ENCODE results near the gene SNCAIP.

Gene SNCAIP

DNA sequence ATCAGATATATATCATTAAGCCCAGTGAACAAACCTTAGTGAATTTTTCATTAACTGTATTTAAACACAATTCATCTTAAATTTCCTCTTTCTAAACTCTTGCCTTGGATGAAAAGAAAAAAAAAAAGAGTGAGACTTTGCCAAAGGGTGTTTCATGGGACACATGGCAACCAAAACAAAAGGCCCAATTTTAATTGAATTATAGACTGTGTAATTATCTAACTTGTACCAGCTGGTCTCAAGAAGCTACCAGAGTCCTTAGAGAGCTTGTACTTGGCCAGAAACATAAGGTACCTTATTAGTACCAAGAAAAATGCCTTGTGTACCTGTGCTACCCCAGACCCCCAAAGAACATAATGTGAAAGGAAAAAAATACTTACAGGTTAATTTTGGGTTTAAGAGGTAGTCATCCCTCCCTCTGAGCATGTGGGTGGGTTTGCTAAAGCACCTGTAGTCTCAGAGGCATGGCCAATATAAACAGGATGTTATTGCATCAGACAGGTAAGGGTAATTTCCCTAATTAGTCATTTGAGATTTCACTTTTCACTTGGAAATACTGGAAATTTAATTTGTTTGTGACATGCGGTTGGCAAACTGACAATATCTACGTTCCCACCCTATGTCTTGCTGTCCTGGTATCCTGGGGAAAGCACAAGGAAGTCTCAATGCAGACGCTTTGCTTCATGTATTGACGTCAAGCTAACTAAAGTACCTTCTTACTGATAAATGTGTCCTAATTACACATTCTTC lies 90.1 kb downstream of the SNCAIP start:
- no peak for DNase-seq

DNA sequence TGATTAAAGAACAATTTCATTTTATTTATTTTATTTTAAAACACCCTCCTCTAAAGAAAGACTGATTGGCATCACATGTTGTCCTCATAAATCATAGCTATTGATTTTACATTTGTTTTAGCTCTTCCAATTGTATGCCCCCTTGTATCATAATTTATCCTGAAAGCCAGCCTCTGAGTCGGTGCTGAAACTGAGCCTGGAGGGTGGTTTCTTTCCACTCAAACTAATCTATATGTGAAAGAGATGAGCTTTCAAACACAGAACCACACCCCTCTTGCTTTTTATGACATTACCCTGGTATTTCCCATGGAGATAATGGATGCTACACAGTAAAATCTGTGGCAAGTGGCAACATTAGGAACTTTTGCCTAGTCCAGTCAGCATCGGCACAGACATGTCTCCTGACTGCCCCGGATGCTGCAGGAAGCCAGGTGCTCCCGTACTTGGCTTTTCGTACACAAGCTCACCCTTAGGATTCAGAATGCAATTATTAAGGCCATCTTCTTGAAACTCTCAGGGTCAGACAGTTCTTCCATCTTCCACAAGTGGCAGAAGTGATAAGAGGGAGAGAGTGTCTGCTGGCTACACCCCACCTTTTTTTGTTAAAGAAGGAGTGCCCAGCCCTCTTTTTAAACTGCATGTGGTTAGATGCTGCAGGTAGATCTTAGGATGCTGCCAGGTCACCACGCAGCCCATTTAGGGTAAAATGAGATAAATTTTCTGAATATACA lies 91.1 kb downstream of the SNCAIP start:
- DNase-seq: no peak

DNA sequence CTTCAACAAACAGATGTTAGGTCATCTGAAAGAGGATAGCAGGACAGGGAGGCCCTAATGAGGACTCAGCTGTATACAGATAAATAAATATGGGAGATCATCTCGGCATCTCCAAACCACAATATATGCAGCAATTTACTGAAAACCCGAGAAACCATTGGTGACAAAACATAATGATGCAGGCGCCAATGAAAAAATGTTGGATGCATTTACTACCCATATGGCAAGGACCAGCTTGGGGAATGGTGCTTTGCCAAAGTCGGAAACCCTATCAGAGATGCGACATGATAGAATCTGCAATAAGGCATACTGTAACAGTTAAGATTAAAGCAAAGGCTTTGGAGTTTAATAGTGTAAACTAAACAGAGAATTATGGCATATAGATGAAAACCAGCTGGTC lies 92.0 kb downstream of the SNCAIP start:
- no peak for DNase-seq

DNA sequence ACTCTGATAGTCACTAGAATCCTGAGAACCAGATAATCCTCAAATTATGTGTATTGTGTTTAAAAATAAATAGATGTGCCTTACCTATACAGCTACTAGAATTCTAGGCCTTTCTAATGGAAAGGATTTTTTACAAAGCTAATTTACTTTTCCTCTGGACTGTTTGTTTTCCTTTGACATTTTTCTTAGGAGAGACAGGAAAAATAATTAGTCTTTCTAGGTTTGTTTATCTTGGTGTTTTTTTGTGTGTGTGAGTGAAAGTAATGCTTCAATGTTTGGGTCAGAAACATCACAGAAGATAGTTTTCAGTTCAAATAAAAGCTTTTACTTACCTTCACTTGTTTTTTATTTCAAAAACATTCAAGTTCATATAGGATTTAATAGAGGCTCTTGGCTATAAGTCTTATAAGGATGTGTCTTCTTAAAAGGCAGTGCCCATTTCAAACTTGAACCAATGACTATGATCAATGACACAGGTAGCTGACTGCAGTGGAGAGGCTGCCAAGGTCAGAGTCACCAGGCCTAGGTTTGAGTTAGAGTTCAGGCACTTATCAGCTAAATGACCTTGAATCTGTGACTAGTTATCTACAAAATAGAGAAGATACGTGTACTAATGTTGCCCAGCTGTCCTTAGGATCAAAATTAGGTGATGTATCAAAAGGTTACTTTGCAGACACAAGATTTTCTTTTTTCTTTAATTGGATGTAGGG lies 92.8 kb downstream of the SNCAIP start:
- DNase-seq: no peak

DNA sequence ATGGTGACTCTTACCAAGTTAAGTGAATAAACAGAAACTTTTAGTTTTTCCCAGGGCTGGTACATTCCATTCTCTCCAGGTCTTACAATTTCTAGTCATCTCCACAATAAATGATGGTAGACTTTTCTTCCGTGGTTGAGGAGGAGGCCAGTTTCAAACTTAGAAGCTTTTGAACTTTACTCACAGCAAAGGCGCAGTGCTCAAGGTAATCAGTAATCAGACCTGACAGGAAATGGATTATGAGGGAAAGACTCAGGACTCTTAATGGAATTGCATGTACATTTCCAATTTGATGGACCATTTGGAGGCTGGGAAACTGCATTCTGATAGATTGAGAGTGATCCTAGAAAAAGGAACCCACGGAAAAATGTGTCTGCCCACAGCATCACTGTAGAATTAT lies 93.7 kb downstream of the SNCAIP start:
- DNase-seq: no peak

DNA sequence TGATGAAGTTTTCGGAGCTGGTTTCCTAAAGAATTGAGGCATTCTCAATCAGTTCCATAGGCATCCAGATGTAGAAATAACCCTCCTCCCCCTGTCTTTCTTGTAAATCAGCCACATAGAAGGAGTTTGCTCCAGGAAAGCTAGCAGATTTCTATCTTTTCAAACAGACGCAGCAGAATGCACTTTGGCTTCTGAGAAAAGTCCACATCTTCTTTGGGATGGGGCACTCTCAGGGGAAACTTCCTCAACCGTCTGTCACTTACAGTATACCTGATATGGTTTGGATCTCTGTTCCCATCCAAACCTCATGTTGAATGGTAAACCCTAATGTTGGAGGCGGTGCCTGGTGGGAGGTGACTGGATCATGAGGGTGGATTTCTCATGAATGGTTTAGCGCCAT lies 94.1 kb downstream of the SNCAIP start:
- DNase-seq: no peak

DNA sequence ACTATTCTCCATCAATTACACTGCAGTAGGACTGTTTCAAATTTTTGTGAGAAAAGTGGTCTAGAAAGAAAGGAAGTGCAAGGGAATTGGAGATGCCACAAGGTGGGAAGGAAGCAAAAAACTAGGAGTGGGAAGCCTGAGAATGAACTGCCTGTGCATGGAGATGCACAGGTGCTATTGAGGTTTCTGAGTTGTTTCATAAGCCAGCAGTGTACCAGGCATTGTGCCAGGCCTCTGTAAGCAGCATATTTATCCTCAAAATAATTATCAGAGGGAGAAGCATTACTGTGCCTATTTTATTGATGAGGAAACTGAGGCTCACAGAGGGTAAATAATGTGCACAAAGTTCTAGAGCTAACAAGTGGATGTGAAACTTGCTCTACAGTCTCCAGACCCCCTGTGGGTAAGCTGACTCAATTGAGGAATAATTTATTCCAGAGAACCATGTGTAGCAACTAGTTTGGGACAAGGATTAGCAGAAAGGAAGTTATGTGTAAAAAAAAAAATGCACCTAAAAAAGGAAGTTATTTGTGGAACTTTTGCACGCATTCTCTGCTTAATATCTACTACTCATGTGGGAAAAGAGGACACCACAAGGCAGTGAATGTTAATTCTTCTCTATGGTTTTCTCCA lies 96.7 kb downstream of the SNCAIP start:
- DNase-seq: no peak

DNA sequence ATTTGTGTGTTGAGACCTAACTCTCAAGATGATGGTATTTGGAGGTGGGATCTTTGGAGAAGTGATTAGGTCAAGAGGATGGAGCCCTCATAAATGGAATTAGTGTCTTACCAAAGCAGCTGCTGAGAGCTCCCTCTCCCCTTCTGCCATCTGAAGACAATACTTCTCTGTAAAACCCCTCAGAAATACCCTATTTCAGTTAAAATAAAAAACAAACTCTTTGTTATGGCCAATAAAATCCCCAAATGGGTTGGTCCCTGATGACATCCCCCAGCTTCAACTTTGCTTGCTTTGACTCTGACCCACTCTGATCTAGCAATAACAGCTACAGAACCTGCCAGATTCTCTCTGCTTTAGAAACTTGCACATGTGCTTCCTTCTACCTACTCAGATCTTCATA lies 100.9 kb downstream of the SNCAIP start:
- DNase-seq: no peak

DNA sequence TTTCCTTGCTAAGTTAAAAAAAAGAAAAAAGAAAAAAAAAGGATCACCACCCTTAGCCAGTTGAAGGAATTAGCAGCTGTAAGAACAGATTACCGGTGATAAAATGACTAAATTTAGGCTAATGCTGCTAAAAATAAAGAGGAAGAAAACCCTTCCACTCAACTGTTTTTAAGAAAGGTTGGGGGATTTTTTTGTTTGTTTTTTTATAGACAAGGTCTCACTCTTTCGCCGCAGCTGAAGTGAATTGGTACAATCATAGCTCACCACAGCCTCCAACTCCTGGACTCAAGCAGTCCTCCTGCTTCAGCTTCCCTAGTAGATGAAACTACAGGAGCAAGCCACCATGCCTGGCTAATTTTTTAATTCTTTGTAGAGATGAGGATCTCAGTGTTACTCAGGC lies 101.7 kb downstream of the SNCAIP start:
- no peak for DNase-seq

DNA sequence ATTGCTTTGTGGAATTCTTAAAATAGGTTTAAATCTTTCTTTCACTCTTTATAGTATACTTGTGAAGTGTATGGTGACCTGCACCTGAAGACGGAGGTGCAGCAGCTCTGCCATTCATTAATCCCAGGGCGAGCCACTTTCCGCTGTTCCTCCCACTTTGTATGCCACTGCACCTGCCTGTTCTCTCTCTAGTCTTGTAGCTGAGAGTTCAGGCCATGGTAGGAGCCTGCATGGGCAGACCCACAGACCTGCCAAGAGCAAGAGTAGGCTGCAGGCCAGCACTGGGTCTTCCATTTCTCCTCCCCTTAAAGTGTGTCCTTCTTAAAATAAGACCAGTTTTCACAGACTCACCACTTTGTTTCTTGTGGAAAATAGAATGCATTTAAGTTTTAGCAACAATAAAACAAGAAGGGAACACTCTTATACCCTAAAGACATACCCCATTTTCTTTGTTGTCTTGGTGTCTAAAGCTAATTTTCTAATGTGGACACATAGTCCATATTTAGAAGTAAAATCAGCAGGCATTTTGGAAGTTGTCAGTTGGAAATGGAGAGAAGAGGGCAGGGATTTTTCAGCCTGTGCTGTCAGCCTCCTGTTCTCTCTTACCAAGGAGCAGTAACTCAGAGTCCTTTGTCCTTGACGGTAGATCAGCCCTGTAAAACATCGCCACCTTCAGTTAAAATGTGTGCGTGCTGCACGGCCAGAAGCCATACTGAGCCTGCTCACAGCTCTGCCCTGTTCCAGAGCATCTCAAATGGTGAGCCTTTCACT lies 103.2 kb downstream of the SNCAIP start:
- no peak for DNase-seq

DNA sequence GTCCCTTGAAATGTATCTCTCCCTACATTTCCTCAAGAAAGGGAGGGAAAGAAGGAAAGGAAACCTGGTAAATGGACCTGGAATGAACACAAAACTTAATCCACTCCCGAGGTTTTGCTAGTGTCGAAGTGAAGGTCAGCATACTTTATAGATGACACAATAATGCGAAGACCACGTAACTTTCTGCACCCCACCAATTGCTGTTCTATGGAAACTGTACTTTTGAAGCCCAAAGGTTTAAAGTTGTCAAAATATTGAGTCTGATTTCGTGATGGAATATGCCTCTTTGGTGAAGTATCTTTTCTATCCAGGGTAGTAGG lies 103.7 kb downstream of the SNCAIP start:
- no peak for DNase-seq

DNA sequence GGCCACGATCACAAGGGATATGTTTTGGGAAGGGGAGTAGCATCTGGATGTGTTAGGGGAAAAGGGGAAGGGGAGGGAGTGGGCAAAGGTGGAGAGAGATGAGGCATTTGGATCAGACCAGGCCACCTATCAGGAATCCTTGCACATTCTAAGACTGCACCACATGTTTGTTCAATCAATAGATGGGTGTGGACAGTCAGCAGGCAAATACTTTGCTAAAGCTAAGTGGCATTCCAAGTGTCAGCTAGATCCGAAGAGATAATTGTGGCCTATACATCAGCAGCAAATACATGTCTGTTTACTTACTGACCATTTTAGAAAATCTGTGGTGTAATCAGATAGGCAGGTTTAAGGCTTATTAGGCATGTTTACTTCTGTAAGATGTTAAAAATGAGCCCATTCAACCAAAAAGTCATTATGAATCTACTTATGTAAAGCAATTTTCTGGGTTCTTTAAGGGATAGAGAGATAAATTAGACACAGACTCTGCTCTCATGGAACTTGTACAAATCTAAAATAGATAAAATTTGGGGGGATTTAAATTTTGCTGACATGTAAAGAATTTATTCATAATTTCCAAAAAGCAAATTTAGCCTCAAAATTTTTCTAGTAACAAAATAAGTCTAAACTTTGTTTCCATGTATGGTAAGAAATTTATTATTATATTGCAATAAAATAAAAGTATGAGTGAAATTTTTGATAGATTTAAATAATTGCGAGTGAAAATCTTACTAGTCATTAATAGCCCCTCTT lies 107.3 kb downstream of the SNCAIP start:
- no peak for DNase-seq

DNA sequence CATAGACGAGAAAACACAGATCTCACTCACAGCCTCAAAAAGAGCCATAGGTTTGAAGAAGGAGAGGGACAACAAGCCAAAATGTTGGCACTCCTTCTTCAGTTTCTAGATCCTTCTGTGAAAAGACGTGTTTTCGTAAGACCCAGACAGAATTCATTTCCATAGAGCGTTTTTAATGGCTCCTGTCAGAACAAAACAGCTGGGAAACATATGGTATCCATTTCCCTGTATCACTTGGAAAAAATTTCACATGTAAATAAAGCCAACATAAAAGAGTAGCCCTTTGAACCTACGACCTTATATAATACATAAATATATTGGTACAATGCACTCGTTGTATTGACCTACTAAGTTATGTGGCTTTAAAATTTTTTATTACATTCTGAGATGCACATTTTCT lies 108.1 kb downstream of the SNCAIP start:
- DNase-seq: no peak

DNA sequence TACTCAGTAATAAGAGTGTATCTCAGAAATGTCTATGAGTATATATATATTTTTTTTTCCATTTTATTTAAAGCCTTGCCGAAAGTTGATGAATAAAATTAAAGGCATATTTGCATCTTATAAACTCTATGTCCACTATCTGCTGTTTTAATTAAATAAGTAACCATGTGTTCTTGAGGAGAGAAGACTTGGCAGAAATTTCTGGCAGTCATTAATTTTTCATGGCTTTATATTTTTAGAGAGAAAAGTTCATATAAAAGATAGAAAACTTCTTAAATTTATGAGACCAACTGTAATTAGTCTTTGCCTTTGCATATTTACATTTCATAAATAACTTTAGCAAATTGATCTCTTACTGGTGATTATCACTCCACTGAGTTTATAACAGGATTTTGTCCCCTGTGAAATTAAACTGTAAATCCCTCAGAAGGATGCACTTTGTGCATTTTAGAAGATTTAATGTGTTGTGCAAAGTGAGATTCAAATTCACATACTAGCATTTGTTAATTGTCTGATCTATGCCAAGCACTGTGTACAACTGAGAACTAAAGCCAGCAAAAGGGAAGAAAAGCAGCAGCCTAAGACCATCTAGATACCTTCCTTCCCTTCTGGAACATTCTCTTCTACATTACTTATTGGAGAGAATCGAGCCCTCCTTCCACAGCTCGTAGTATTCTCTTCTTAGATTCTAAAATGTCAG lies 108.7 kb downstream of the SNCAIP start:
- no peak for DNase-seq

DNA sequence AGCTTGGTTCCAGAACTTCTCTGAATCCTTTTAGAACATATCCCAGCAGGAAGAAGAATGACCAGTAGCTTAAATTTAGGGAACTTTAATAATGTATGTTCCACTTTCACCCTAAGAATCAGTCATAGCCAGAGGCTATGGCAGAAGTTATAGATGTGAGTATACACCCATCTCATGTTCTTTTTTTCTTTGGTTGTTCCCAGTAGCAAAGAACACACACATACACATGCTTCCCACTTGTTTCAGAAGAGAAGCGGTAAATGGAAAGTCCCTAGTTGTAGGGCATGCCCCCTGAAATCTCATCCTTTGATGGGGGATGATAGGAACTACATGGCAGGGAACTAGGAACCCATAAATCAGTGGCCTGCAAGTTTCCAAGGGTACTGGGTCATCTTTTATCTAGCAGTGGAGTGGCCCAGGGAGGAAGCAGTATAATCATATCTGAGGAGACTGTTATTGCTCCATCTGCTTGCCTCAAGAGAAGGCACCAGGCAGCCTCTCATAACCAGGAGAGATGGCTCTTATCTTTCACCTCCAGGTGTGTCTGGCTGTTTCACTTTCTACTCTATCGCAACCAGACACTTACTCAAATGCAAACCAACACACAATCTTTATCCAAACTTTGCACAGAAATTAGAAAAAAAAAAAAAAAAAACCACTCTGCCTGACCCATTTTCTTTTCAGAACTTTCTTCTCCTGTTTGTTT lies 109.5 kb downstream of the SNCAIP start:
- DNase-seq: no peak

DNA sequence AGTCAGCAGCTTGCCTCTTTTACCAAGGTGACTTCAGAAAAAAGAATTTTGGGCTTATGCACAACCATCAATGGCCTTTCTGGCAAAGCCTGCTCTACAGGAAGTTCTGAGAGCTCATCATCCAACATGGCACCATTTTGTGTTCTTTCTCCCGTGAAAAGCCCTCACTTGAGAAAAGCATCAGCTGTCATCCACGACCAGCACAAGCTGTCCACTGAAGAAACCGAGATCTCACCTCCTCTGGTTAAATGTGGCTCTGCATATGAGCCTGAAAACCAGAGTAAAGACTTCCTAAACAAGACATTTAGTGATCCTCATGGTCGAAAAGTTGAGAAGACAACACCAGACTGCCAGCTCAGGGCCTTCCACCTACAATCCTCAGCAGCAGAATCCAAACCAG lies 111.2 kb downstream of the SNCAIP start:
- DNase-seq: no peak

DNA sequence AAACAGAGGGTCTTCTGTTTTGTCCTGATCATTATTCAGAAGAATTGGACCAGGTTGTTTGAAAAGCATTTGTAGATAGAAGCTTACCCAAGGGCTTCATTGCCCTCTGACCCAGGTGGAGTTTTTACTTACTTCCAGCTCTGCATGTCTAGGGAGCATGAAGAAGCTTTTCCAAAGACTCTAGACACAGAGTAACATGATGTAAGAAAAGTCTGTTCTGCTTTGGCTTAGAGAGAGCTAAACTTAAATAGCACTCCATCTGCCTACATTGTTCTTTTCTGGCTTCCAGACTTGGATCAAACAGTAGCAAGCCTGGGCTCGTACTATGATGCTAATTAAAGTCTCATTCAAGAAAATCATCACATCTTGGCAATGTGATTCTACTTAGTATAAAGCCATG lies 112.1 kb downstream of the SNCAIP start:
- DNase-seq: no peak

DNA sequence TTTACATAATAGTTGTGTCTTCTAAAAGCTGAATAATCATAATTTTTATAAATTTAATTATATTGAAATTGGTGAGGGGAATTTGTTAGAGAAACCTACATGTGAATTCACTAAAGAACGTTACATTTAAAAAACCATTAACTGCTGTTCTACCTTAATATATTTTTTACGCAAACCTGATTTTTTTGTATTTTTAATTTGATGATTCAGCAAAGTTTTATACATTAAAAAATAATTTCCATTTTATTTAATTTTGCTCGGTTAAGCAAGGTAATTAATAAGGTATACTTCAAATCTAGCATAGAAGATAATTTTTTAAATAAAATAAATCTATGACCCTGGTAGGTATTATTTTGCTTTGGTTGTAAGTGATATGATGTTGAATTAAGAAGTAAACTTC lies 114.3 kb downstream of the SNCAIP start:
- DNase-seq: no peak

DNA sequence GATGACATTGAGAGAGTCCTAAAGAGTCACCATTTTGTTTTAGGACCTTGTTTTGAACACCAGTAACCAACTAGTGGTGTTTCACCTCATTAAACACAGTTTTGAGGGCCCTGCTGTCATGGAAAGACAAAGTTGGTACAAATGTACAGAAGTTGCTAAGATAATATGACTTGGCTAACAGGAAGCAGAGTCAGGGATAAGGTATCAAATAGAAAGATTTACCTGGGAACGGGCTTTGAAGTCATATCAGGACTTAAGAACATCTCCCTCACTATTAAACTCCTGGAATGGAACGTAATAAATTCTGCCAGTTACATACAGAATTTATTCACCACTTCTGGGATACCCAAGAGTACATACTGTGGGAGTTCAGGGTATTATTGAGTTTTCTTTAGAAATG lies 115.6 kb downstream of the SNCAIP start:
- DNase-seq: no peak

DNA sequence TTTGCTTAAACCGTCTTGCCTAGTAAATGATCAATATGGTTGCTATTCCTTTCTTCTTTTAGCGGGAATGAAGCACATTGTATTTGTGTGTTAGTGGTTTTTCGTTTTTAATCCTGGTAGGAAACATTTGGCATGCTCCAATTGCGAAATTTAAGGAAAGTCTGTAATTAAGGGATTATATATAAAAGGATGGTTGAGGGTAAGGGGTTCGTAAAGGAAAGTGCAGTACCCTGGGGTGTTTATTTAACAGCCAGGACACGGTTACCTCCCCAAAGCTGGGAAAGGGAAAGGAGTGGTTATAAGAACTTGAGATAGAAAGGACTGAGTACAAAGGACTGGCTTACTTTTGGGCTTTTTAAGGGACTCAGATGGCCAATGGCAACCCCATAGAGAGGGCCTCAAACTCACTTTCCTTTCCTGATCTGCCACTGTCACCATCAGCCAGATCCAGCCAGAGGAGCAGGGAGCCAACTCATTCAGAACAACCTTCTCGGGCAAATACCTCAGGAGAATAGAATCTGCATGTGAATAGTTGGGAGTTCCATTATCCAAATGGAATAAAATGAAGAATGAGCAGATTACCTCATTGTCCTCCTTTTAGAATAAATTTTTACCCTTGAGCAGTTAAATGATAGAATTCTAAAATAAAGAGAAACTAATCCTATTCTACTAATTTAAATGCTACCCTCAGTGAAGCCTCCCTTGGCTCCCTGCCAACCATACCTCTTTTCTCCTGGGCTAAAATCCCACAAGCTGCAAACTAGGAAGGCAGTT lies 117.7 kb downstream of the SNCAIP start:
- no peak for DNase-seq
